Caco-2 (cell line): ENCODE results near the gene CCDC88A. TPM values are rescaled to one million over a fixed set of nuclear protein-coding genes. Genes with fewer than 3 reads are reported as not detected.

ENCODE experiments used
- BruUV-seq: library from RNA; stranded (reverse); fragments of 400-500 nt; replicated peaks from 2 replicates; lab custom pipeline; 2021; lab: Mats Ljungman, UMichigan
- CTCF ChIA-PET: fragments of 300-600 bp; sonication (Branson Sonifier 250); formaldehyde crosslinking; loops from one replicate; lab custom pipeline; 2022; ENCODE audit warnings: antibody characterized with exemption; lab: Charles Lee
- POLR2A ChIA-PET: fragments of 300-600 bp; sonication (Branson Sonifier 250); formaldehyde crosslinking; loops from one replicate; lab custom pipeline; 2022; ENCODE audit warnings: antibody characterized with exemption; lab: Charles Lee
- DNase-seq, 2 experiments: peaks; one replicate each; pipeline versions ENCODE4 v3.0.0 to v3.0.0-alpha.2; 2020 to 2022
- H3K27me3 ChIP-seq: replicated peaks from 2 replicates; pipeline ENCODE4 v1.6.0; 2011; ENCODE audit warnings: low read length; ENCODE audit not compliant: control insufficient read depth, insufficient read depth
- H3K36me3 ChIP-seq: 2 replicates; pipeline ENCODE4 v1.5.1; 2011; ENCODE audit warnings: low read length; ENCODE audit not compliant: control insufficient read depth, insufficient read depth
- H3K4me1 ChIP-seq: fragments of 250-450 bp; sonication (Bioruptor Pico); 2 replicates; pipeline ENCODE4 v1.5.1; 2020; ENCODE audit warnings: mild to moderate bottlenecking
- H3K4me3 ChIP-seq: 2 replicates; pipeline ENCODE4 v1.5.1; 2011; ENCODE audit warnings: low read depth, mild to moderate bottlenecking, control low read depth, low read length
- H3K9me3 ChIP-seq: fragments of 250-450 bp; sonication (Bioruptor Pico); 2 replicates; pipeline ENCODE4 v1.5.1; 2020; ENCODE audit warnings: mild to moderate bottlenecking, moderate library complexity
- H3K27ac Mint-ChIP-seq: one replicate; pipeline ENCODE4 v1.8.0; 2022; ENCODE audit warnings: mixed read lengths; ENCODE audit not compliant: unreplicated experiment
- H3K27me3 Mint-ChIP-seq: one replicate; pipeline ENCODE4 v1.8.0; 2022; ENCODE audit warnings: mixed read lengths; ENCODE audit not compliant: insufficient read depth, unreplicated experiment
- H3K36me3 Mint-ChIP-seq: one replicate; pipeline ENCODE4 v1.8.0; 2022; ENCODE audit warnings: mild to moderate bottlenecking, mixed read lengths; ENCODE audit not compliant: insufficient read depth, unreplicated experiment
- H3K4me1 Mint-ChIP-seq: one replicate; pipeline ENCODE4 v1.8.0; 2022; ENCODE audit warnings: low read depth, mixed read lengths; ENCODE audit not compliant: unreplicated experiment
- H3K4me3 Mint-ChIP-seq: one replicate; pipeline ENCODE4 v1.8.0; 2022; ENCODE audit warnings: mild to moderate bottlenecking, moderate library complexity, mixed read lengths; ENCODE audit not compliant: unreplicated experiment
- H3K9me3 Mint-ChIP-seq: one replicate; pipeline ENCODE4 v1.8.0; 2022; ENCODE audit warnings: mixed read lengths; ENCODE audit not compliant: unreplicated experiment
- intact Hi-C: fragments of 100-400 bp; cut with micrococcal nuclease; formaldehyde crosslinking; loops from one replicate; pipeline ENCODE4 v1.10.0; 2022; ENCODE audit not compliant: unreplicated experiment
- total RNA-seq: library from RNA; stranded (reverse); gene quantifications from 2 replicates; pipeline ENCODE4 v1.2.3, GENCODE V29; 2022
- TF ChIP-seq, protein P1 (sequence below), 2 experiments: fragments of 200-600 bp in 1 of 2; IDR thresholded peaks; 1 replicate in 1 of 2; 2 replicates in 1 of 2; pipeline versions ENCODE4 v1.5.1 to v1.8.0; 2011 to 2022; ENCODE audit warnings: antibody characterized with exemption in 1 of 2, control low read depth in 1 of 2, inconsistent platforms in 1 of 2, low read depth in 1 of 2, low read length in 1 of 2, mild to moderate bottlenecking in 1 of 2, moderate library complexity in 1 of 2; ENCODE audit not compliant: insufficient read depth in 1 of 2, severe bottlenecking in 1 of 2, unreplicated experiment in 1 of 2

The CCDC88A gene
- total RNA-seq, 1 experiment from 2014 or later, result 7.7 TPM

DNA sequence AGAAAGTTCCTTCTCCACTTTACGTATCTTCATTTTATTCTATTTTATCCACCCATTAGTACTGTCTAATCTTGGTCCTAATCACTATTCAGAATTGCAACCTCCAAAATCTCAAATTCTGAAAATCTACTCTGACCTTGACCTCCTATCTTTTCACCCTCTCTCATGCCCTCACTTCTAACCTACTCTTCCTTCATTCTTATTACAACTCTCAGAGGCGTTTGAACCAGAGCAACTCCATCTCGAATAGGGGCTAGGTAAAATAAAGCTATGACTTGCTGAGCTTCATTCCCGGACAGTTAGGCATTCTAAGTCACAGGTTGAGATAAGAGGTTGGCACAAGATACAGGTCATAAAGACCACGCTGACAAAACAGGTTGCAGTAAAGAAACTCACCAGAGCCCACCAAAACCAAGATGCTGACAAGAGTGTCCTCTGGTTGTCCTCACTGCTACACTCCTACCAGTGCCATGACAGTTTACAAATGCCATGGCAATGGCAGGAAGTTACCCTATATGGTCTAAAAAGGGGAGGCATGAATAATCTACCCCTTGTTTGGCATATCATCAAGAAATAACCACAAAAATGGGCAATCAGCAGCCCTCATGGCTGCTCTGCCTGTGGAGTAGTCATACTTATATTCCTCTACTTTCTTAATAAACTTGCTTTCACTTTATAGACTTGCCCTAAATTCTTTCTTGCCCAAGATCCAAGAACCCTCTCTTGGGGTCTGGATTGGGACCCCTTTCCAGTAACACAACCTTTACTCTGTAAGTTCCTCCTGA, 11.4 kb downstream of the CCDC88A start:
- no peaks in the 10 kb centered on the region for H3K4me1 Mint-ChIP-seq
- POLR2A ChIA-PET, result no interaction called here
- H3K4me3 ChIP-seq, result no peak overlapping the region
- intact Hi-C loops, result no loop called here
- no peaks in the 10 kb centered on the region for H3K27me3 ChIP-seq
- H3K9me3 ChIP-seq, result no peaks in the 10 kb centered on the region
- DNase-seq, result no peak
- H3K4me1 ChIP-seq, result no peaks in the 10 kb centered on the region
- CTCF ChIA-PET, result no interaction called here
- no peak overlapping the region for H3K4me3 Mint-ChIP-seq
- TF ChIP-seq, protein P1, sequence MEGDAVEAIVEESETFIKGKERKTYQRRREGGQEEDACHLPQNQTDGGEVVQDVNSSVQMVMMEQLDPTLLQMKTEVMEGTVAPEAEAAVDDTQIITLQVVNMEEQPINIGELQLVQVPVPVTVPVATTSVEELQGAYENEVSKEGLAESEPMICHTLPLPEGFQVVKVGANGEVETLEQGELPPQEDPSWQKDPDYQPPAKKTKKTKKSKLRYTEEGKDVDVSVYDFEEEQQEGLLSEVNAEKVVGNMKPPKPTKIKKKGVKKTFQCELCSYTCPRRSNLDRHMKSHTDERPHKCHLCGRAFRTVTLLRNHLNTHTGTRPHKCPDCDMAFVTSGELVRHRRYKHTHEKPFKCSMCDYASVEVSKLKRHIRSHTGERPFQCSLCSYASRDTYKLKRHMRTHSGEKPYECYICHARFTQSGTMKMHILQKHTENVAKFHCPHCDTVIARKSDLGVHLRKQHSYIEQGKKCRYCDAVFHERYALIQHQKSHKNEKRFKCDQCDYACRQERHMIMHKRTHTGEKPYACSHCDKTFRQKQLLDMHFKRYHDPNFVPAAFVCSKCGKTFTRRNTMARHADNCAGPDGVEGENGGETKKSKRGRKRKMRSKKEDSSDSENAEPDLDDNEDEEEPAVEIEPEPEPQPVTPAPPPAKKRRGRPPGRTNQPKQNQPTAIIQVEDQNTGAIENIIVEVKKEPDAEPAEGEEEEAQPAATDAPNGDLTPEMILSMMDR (IDR thresholded peaks at IDR 0.05; ENCODE audit: insufficient read depth in 1 of 2, low read depth in 1 of 2, low read length in 1 of 2, severe bottlenecking in 1 of 2, unreplicated experiment in 1 of 2), result no peak
- no peaks in the 10 kb centered on the region for H3K9me3 Mint-ChIP-seq
- BruUV-seq, result no TSS peak
- H3K27me3 Mint-ChIP-seq, result no peaks in the 10 kb centered on the region
- H3K36me3 Mint-ChIP-seq, result peaks cover 6% of the 10 kb centered on the region
- H3K36me3 ChIP-seq, result no peaks in the 10 kb centered on the region
- no peak overlapping the region for H3K27ac Mint-ChIP-seq

DNA sequence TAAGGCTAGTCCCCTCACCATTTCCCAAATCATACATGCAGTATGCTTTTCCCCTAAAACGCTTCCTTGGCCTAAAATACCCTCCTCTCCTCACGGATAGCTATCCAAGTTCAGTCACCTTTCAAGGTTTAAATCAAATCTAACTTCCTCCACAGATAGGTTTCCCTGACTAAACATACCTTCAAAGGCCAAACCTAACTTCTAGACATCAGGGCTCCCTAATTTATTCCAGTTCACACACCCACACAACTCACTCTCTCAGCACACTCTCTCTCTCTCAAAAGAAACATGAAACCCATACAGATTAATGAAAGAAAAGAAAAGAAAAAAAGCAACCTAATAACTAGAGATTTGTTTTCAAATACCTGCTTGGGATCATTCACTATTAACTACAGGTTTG, 14.5 kb downstream of the CCDC88A start:
- Mint-ChIP-seq H3K27ac (no peak overlapping the region), H3K4me1 (no peaks in the 10 kb centered on the region), H3K27me3 (no peaks in the 10 kb centered on the region), H3K4me3 (no peak overlapping the region), H3K9me3 (no peaks in the 10 kb centered on the region), H3K36me3 (peaks cover 6% of the 10 kb centered on the region)
- TF ChIP-seq, protein P1 (IDR thresholded peaks at IDR 0.05; ENCODE audit: insufficient read depth in 1 of 2, low read depth in 1 of 2, low read length in 1 of 2, severe bottlenecking in 1 of 2, unreplicated experiment in 1 of 2), result no peak
- POLR2A ChIA-PET, result no interaction called here
- no peak for DNase-seq
- H3K27me3 ChIP-seq, result no peaks in the 10 kb centered on the region
- H3K4me3 ChIP-seq, result no peak overlapping the region
- H3K4me1 ChIP-seq, result no peaks in the 10 kb centered on the region
- no TSS peak for BruUV-seq
- no peaks in the 10 kb centered on the region for H3K36me3 ChIP-seq
- CTCF ChIA-PET, result no interaction called here
- no peaks in the 10 kb centered on the region for H3K9me3 ChIP-seq
- intact Hi-C loops, result no loop called here

DNA sequence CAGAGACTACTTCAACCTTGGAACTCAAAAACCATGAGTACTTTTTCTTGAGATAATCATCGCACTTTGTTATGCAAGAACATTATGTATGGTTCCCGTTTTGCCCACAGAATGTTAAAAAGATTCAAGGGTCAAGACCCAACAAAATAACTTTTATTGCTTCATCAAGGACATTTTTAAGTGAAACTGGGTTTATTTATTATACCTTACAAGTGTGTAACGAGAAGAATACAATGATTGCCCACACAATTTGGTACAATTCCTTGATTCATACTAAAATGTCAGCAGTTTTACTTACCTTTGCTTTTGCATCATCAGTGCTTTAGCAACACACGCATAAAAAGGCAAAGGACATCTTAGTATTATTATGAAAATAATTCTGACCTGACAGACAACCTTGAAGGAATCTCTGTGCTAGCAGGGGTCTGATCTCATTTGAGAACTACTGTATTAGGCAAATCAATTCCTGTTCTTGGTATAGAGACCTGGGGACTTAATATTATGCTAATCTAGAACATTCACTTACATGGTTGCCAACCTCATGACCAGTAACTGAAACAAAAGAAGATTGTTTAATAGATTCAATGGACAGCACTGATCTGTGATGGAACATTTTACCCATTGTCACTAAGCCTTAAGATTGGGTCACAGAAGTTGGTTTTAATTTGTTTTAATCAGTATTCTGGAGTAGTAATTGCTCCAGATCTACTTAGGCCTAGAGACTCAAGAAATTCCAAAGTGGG, 16.2 kb downstream of the CCDC88A start:
- Mint-ChIP-seq H3K9me3 (no peaks in the 10 kb centered on the region), H3K27me3 (no peaks in the 10 kb centered on the region), H3K36me3 (peaks cover 6% of the 10 kb centered on the region), H3K27ac (no peak overlapping the region), H3K4me1 (no peaks in the 10 kb centered on the region), H3K4me3 (no peak overlapping the region)
- no peaks in the 10 kb centered on the region for H3K9me3 ChIP-seq
- TF ChIP-seq, protein P1 (IDR thresholded peaks at IDR 0.05; ENCODE audit: insufficient read depth in 1 of 2, low read depth in 1 of 2, low read length in 1 of 2, severe bottlenecking in 1 of 2, unreplicated experiment in 1 of 2), result no peak
- H3K27me3 ChIP-seq, result no peaks in the 10 kb centered on the region
- no TSS peak for BruUV-seq
- POLR2A ChIA-PET, result no interaction called here
- no peak overlapping the region for H3K4me3 ChIP-seq
- CTCF ChIA-PET, result no interaction called here
- H3K4me1 ChIP-seq, result no peaks in the 10 kb centered on the region
- intact Hi-C loops, result no loop called here
- H3K36me3 ChIP-seq, result no peaks in the 10 kb centered on the region
- no peak for DNase-seq
